ENCODE data around the gene F13B.

F13B gene

GRCh38 chr1:197024460-197024859 is 42.6 kb downstream of the F13B start:
- H2AK5ac ChIP-seq (ENCODE audit: low read length, severe bottlenecking): no peak overlapping the region
- no peak overlapping the region for H2BK15ac ChIP-seq (ENCODE audit: low read depth, poor library complexity, severe bottlenecking)
- no peaks in the 10 kb centered on the region for H3K79me1 ChIP-seq (replicated peaks; ENCODE audit: low read length, poor library complexity, severe bottlenecking)
- H2BK12ac ChIP-seq (ENCODE audit: low read length in 2 of 2): no peak overlapping the region
- no peak overlapping the region for H3K18ac ChIP-seq (ENCODE audit: low read depth in 1 of 2, low read length in 2 of 2)
- H3K4me1 ChIP-seq (ENCODE audit: control insufficient read depth, insufficient read depth, low read depth, low read length): no peaks in the 10 kb centered on the region
- no peak overlapping the region for H4K8ac ChIP-seq (ENCODE audit: low read length)
- H3K27ac ChIP-seq (ENCODE audit: low read length, poor library complexity, severe bottlenecking): no peak overlapping the region
- no peak overlapping the region for H3K4ac ChIP-seq (ENCODE audit: low read depth in 1 of 2, low read length in 2 of 2)
- no peak overlapping the region for H3K4me3 ChIP-seq (ENCODE audit: insufficient read depth in 1 of 2, low read depth in 1 of 2, low read length in 2 of 2)
- no peaks in the 10 kb centered on the region for H3K9me3 ChIP-seq (ENCODE audit: control insufficient read depth, low read length)
- H2AFZ ChIP-seq (ENCODE audit: low read depth, low read length): no peak overlapping the region
- H2BK5ac ChIP-seq (ENCODE audit: low read depth, low read length, poor library complexity, severe bottlenecking): no peak overlapping the region
- no peak overlapping the region for H2BK120ac ChIP-seq (ENCODE audit: low read depth, low read length)
- H3K36me3 ChIP-seq (ENCODE audit: control insufficient read depth in 1 of 2, insufficient read depth in 2 of 2, low read depth in 1 of 2, low read length in 2 of 2): no peaks in the 10 kb centered on the region
- H3K9ac ChIP-seq (ENCODE audit: low read length): no peak overlapping the region
- no peak overlapping the region for H3K14ac ChIP-seq (ENCODE audit: low read length in 2 of 2)
- no peak overlapping the region for H3K4me2 ChIP-seq (ENCODE audit: low read length, poor library complexity, severe bottlenecking)
- no peak for DNase-seq
- H3K27me3 ChIP-seq (ENCODE audit: control insufficient read depth in 1 of 2, insufficient read depth in 1 of 2, low read length in 2 of 2): no peaks in the 10 kb centered on the region
- H4K91ac ChIP-seq (ENCODE audit: low read length): no peak overlapping the region
- WGBS: no CpG with 5 or more reads among the region's 1 CpG
- H3K23ac ChIP-seq (ENCODE audit: low read length in 2 of 2): no peak overlapping the region

- Histone ChIP-seq H3K9ac (ENCODE audit: low read length) (no peak overlapping the region), H3K4me3 (ENCODE audit: insufficient read depth in 1 of 2, low read depth in 1 of 2, low read length in 2 of 2) (no peak overlapping the region), H3K9me3 (ENCODE audit: control insufficient read depth, low read length) (no peaks in the 10 kb centered on the region), H2AK5ac (ENCODE audit: low read length, severe bottlenecking) (no peak overlapping the region), H3K14ac (ENCODE audit: low read length in 2 of 2) (no peak overlapping the region), H4K8ac (ENCODE audit: low read length) (no peak overlapping the region), H2BK5ac (ENCODE audit: low read depth, low read length, poor library complexity, severe bottlenecking) (no peak overlapping the region), H3K4me2 (ENCODE audit: low read length, poor library complexity, severe bottlenecking) (no peak overlapping the region), H2AFZ (ENCODE audit: low read depth, low read length) (no peak overlapping the region), H2BK12ac (ENCODE audit: low read length in 2 of 2) (no peak overlapping the region), H4K91ac (ENCODE audit: low read length) (no peak overlapping the region), H3K23ac (ENCODE audit: low read length in 2 of 2) (no peak overlapping the region), H3K79me1 (replicated peaks; ENCODE audit: low read length, poor library complexity, severe bottlenecking) (no peaks in the 10 kb centered on the region), H2BK15ac (ENCODE audit: low read depth, poor library complexity, severe bottlenecking) (no peak overlapping the region), H3K4ac (ENCODE audit: low read depth in 1 of 2, low read length in 2 of 2) (no peak overlapping the region), H3K27me3 (ENCODE audit: control insufficient read depth in 1 of 2, insufficient read depth in 1 of 2, low read length in 2 of 2) (no peaks in the 10 kb centered on the region), H3K4me1 (ENCODE audit: control insufficient read depth, insufficient read depth, low read depth, low read length) (no peaks in the 10 kb centered on the region), H3K36me3 (ENCODE audit: control insufficient read depth in 1 of 2, insufficient read depth in 2 of 2, low read depth in 1 of 2, low read length in 2 of 2) (no peaks in the 10 kb centered on the region), H3K18ac (ENCODE audit: low read depth in 1 of 2, low read length in 2 of 2) (no peak overlapping the region), H2BK120ac (ENCODE audit: low read depth, low read length) (no peak overlapping the region), H3K27ac (ENCODE audit: low read length, poor library complexity, severe bottlenecking) (no peak overlapping the region)
- DNase-seq: no peak
- WGBS: 73% methylated on average over 2 of the region's 4 CpGs
Measured at GRCh38 chr1:197021716-197022115, 45.3 kb downstream of the F13B start.

- Histone ChIP-seq H3K9me3 (ENCODE audit: control insufficient read depth, low read length) (no peaks in the 10 kb centered on the region), H3K27me3 (ENCODE audit: control insufficient read depth in 1 of 2, insufficient read depth in 1 of 2, low read length in 2 of 2) (no peaks in the 10 kb centered on the region), H3K23ac (ENCODE audit: low read length in 2 of 2) (no peak overlapping the region), H2BK120ac (ENCODE audit: low read depth, low read length) (no peak overlapping the region), H4K91ac (ENCODE audit: low read length) (no peak overlapping the region), H3K27ac (ENCODE audit: low read length, poor library complexity, severe bottlenecking) (no peak overlapping the region), H3K9ac (ENCODE audit: low read length) (no peak overlapping the region), H2BK15ac (ENCODE audit: low read depth, poor library complexity, severe bottlenecking) (no peak overlapping the region), H2AK5ac (ENCODE audit: low read length, severe bottlenecking) (no peak overlapping the region), H4K8ac (ENCODE audit: low read length) (no peak overlapping the region), H3K79me1 (replicated peaks; ENCODE audit: low read length, poor library complexity, severe bottlenecking) (no peaks in the 10 kb centered on the region), H3K14ac (ENCODE audit: low read length in 2 of 2) (no peak overlapping the region), H3K4me1 (ENCODE audit: control insufficient read depth, insufficient read depth, low read depth, low read length) (no peaks in the 10 kb centered on the region), H3K4me3 (ENCODE audit: insufficient read depth in 1 of 2, low read depth in 1 of 2, low read length in 2 of 2) (no peak overlapping the region), H3K4ac (ENCODE audit: low read depth in 1 of 2, low read length in 2 of 2) (no peak overlapping the region), H2BK12ac (ENCODE audit: low read length in 2 of 2) (no peak overlapping the region), H2BK5ac (ENCODE audit: low read depth, low read length, poor library complexity, severe bottlenecking) (no peak overlapping the region), H3K36me3 (ENCODE audit: control insufficient read depth in 1 of 2, insufficient read depth in 2 of 2, low read depth in 1 of 2, low read length in 2 of 2) (no peaks in the 10 kb centered on the region), H3K4me2 (ENCODE audit: low read length, poor library complexity, severe bottlenecking) (no peak overlapping the region), H2AFZ (ENCODE audit: low read depth, low read length) (no peak overlapping the region), H3K18ac (ENCODE audit: low read depth in 1 of 2, low read length in 2 of 2) (no peak overlapping the region)
- no peak for DNase-seq
- WGBS: 91% methylated on average over 8 of the region's 8 CpGs
Measured at GRCh38 chr1:197017558-197018146, 49.4 kb downstream of the F13B start.

- Histone ChIP-seq H4K8ac (ENCODE audit: low read length) (no peak overlapping the region), H2BK12ac (ENCODE audit: low read length in 2 of 2) (no peak overlapping the region), H3K27ac (ENCODE audit: low read length, poor library complexity, severe bottlenecking) (no peak overlapping the region), H2BK5ac (ENCODE audit: low read depth, low read length, poor library complexity, severe bottlenecking) (no peak overlapping the region), H4K91ac (ENCODE audit: low read length) (no peak overlapping the region), H2BK15ac (ENCODE audit: low read depth, poor library complexity, severe bottlenecking) (no peak overlapping the region), H3K9ac (ENCODE audit: low read length) (no peak overlapping the region), H3K4me2 (ENCODE audit: low read length, poor library complexity, severe bottlenecking) (no peak overlapping the region), H2BK120ac (ENCODE audit: low read depth, low read length) (no peak overlapping the region), H2AK5ac (ENCODE audit: low read length, severe bottlenecking) (no peak overlapping the region), H3K4me1 (ENCODE audit: control insufficient read depth, insufficient read depth, low read depth, low read length) (no peaks in the 10 kb centered on the region), H3K18ac (ENCODE audit: low read depth in 1 of 2, low read length in 2 of 2) (no peak overlapping the region), H3K14ac (ENCODE audit: low read length in 2 of 2) (no peak overlapping the region), H3K4me3 (ENCODE audit: insufficient read depth in 1 of 2, low read depth in 1 of 2, low read length in 2 of 2) (no peak overlapping the region), H3K4ac (ENCODE audit: low read depth in 1 of 2, low read length in 2 of 2) (no peak overlapping the region), H3K23ac (ENCODE audit: low read length in 2 of 2) (no peak overlapping the region), H3K9me3 (ENCODE audit: control insufficient read depth, low read length) (peaks cover 1% of the 10 kb centered on the region), H3K27me3 (ENCODE audit: control insufficient read depth in 1 of 2, insufficient read depth in 1 of 2, low read length in 2 of 2) (no peaks in the 10 kb centered on the region), H3K79me1 (replicated peaks; ENCODE audit: low read length, poor library complexity, severe bottlenecking) (no peaks in the 10 kb centered on the region), H3K36me3 (ENCODE audit: control insufficient read depth in 1 of 2, insufficient read depth in 2 of 2, low read depth in 1 of 2, low read length in 2 of 2) (no peaks in the 10 kb centered on the region), H2AFZ (ENCODE audit: low read depth, low read length) (no peak overlapping the region)
- DNase-seq: no peak
- WGBS: 100% methylated on average over 1 of the region's 1 CpG
Measured at GRCh38 chr1:197016751-197017150, 50.3 kb downstream of the F13B start.
